Right atrium auricular region (tissue), 2 donors: ENCODE data around the gene ACOT12. TPM values are rescaled to one million over a fixed set of nuclear protein-coding genes. Genes with fewer than 3 reads are reported as not detected.

Source experiments
- DNase-seq: peaks from one replicate; pipeline ENCODE4 v3.0.0-alpha.2; 2019; ENCODE audit warnings: low spot score
- H3K27ac ChIP-seq, 2 donors: fragments of 200-600 bp; sonication (generic); 1 replicate in 1 of 2; 2 replicates in 1 of 2; pipeline ENCODE4 v1.5.1; 2016 to 2019
- H3K27me3 ChIP-seq, 2 donors: fragments of 200-600 bp; sonication (generic); one replicate each; pipeline versions ENCODE4 v1.5.1 to v1.6.0; 2017 to 2019
- H3K36me3 ChIP-seq: fragments of 200-600 bp; sonication (generic); one replicate; pipeline ENCODE4 v1.5.1; 2016
- H3K4me1 ChIP-seq, 2 donors: fragments of 200-600 bp; sonication (generic); one replicate each; pipeline versions ENCODE4 v1.5.1 to v1.6.0; 2017 to 2019
- H3K4me3 ChIP-seq, 2 donors: fragments of 200-600 bp; sonication (generic); 1 replicate in 1 of 2; 2 replicates in 1 of 2; pipeline ENCODE4 v1.5.1; 2017 to 2019; ENCODE audit warnings: mild to moderate bottlenecking in 1 of 2, moderate library complexity in 1 of 2
- H3K9me3 ChIP-seq, 2 donors: fragments of 200-600 bp; sonication (generic); one replicate each; pipeline ENCODE4 v1.5.1; 2019
- CTCF ChIP-seq, 2 donors: fragments of 200-600 bp; sonication (generic); IDR thresholded peaks; one replicate each; pipeline ENCODE4 v1.5.1; 2019; ENCODE audit warnings: antibody characterized with exemption in 2 of 2
- total RNA-seq, 2 donors: library from RNA; depleted of rRNA; stranded (reverse); fragments of >200 nt; gene quantifications; one replicate each; pipeline ENCODE4 v1.1.0, GENCODE V29; 2016

ACOT12 gene
- total RNA-seq, 2 donors from 2014 or later, result not detected

- Histone ChIP-seq H3K27ac (no peak overlapping the region), H3K27me3 (no peaks in the 10 kb centered on the region), H3K4me1 (no peaks in the 10 kb centered on the region), H3K4me3 (no peak overlapping the region), H3K36me3 (peaks cover 5% of the 10 kb centered on the region), H3K9me3 (peaks cover 7 to 19% of the 10 kb centered on the region in 2 donors)
- DNase-seq, result no peak
- TF ChIP-seq CTCF (IDR thresholded peaks at IDR 0.05), result no peak
These were observed 105.9 kb downstream of the ACOT12 start for GRCh38 chr5:81288021-81288433.

- H3K36me3 ChIP-seq, result peaks cover 5% of the 10 kb centered on the region
- H3K27me3 ChIP-seq, result no peaks in the 10 kb centered on the region
- H3K4me3 ChIP-seq, result no peak overlapping the region
- no peak for DNase-seq
- H3K9me3 ChIP-seq, result peaks cover 0 to 4% of the 10 kb centered on the region in 2 donors
- no peak for TF ChIP-seq CTCF (IDR thresholded peaks at IDR 0.05)
- no peaks in the 10 kb centered on the region for H3K4me1 ChIP-seq
- H3K27ac ChIP-seq, result no peak overlapping the region
These were observed 107.8 kb downstream of the ACOT12 start for GRCh38 chr5:81286059-81286617.

- no peak for TF ChIP-seq CTCF (IDR thresholded peaks at IDR 0.05)
- Histone ChIP-seq H3K4me1 (no peaks in the 10 kb centered on the region), H3K27me3 (no peaks in the 10 kb centered on the region), H3K36me3 (no peaks in the 10 kb centered on the region), H3K4me3 (no peak overlapping the region), H3K27ac (no peak overlapping the region), H3K9me3 (no peaks in the 10 kb centered on the region)
- no peak for DNase-seq
These were observed 110.0 kb downstream of the ACOT12 start for GRCh38 chr5:81283976-81284375.

Other genes starting within 250 kb of the ACOT12 start
- 1,000 to 10,000 TPM in 1 of 2 donors, 100 to 1,000 TPM in 1; 909 to 1,365 TPM for gene CKMT2, start 160.8 kb downstream of the ACOT12 start, total RNA-seq
- gene ZCCHC9, start 92.5 kb downstream of the ACOT12 start, total RNA-seq, result 10 to 100 TPM in 1 of 2 donors, 1 to 10 TPM in 1; 9.4 to 10.3 TPM